Stimulated activated CD4-positive, alpha-beta T cell treated with anti-CD3 and anti-CD28 coated beads, Interleukin-2, amount 100 ng/mL, for 24 hours (primary cell): ENCODE results near the gene CARHSP1.
"Not testable (repeated sequence)": the region's sequence is repeated elsewhere in the genome, so short reads cannot be mapped to it uniquely, and the experiment has no call there.

Source experiments
- DNase-seq, 2 donors: peaks; one replicate each; pipeline ENCODE4 v3.0.0-alpha.2; 2020

CARHSP1 gene

GRCh38 chr16:8868416-8869211, at the start of gene CARHSP1:
Gene CARHSP1 (minus strand): TSS chr16:8869006. CDS start chr16:8859328, 9,678 bp downstream.
- peak; percentile 85 to 86 for DNase-seq

DNA sequence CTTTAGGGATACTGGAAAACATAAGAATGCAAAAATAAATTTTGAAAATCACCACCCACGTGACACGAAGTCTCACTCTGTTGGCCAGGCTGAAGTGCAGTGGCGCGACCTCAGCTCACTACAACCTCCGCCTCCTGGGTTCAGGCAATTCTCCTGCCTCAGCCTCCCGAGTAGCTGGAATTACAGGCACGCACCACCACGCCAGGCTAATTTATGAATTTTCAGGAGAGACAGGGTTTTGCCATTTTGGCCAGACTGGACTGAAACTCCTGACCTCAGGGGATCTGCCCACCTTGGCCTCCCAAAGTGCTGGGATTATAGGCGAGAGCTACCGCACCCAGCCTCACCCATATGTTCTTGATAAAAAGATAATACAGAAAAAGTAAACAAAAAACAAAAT, 48.5 kb upstream of the CARHSP1 start:
- DNase-seq = not testable (repeated sequence)

DNA sequence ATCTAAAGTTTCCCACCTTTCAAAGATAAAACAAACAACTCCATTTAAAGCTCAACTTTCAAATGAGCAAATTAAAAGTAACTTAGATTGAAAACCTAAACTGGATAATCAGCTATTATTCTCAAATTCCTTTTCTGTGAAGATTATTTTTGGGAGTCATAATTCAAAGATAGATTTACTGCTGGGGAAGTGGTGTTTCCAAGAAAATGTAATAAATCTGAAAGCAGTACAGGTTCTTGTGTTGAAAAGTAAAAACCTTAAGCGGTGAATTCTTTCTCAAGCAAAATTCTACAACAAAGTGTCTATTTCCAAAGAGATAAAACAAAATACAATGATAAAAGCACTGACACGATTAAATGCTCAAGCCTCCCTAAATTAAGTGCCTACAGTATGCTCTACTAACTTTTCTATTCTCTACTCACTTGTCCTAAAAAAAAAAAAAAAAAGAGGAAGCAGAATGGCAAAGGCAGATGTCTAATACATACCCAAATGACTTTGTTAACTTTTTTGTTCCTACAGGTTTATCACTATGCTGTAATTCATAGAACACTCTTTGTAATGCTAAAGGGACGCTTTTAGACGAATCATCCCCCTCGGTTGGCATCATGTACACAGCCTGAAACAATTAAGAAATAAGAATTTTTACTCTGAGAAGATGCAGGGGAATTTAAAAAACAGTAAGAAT, 47.9 kb upstream of the CARHSP1 start:
- no peak for DNase-seq

DNA sequence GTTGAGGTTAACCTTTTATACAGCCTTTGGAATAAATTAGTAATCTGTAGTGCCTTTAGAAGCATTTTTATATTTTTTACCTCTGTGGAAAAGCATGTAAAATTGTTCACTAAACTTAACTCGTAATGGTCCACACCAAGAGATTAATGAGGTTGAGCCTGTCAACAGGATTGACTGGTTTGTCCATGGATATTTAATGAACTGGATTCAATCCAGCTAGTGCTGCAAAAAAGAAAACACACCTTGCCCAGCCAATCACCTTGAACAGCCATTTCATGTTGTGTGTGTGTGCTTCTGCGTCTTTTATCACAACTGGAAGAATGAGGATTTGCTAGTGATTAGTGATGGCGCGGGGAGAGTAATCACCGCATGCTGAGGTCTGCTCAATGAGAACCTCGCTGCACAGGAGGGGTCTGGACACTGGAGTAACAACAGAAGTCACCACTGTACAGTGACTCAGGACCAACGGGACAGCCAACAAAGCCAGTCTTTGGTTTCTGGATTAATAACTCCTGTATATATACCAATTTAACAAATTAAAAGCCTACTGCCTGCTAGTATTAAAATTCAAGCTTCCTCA, 47.0 kb upstream of the CARHSP1 start:
- no peak for DNase-seq

DNA sequence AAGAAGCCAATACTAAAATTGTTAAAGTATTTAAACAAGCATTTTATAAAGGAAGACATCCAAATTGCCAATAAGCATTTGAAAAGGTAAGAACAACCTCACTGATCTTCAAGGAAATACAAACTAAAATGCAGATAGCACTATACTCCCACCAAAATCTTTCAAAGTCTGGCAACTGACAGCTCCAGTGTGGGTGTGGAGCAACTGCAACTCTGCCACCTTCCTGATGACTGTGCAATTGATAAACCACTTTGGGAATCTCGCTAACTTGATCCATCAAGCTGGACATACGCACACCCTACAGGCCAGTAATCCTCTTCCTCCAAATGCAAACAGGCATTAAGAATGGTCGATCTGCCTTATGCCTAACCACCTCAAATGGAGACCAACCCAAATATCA, 45.3 kb upstream of the CARHSP1 start:
- DNase-seq = no peak

GRCh38 chr16:8912793-8913192, 44.0 kb upstream of the CARHSP1 start:
- no peak for DNase-seq

DNA sequence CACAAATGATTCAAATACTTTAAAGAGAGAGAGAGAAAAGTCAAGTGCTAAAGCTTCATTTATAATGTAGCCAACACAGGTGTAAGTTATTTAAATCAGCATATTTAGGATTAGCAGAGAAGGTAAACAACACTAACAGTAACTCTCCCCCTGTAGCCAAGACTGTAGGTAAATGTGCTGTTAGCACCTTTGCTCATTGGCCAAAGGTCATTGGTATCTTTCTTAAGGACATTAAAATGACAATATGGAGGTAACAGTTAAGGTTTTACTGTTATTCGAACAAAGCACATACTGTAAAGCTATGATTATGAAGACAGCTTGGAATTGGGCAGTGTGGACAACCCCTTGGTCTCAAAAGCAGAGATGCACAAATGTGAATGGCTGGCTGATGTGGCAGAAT, 42.0 kb upstream of the CARHSP1 start:
- DNase-seq = no peak

GRCh38 chr16:8908810-8909468, 40.1 kb upstream of the CARHSP1 start:
- no peak for DNase-seq

GRCh38 chr16:8907096-8907495, 38.3 kb upstream of the CARHSP1 start:
- no peak for DNase-seq

GRCh38 chr16:8905795-8906591, 37.2 kb upstream of the CARHSP1 start:
- DNase-seq = no peak

GRCh38 chr16:8905168-8905762, 36.5 kb upstream of the CARHSP1 start:
- DNase-seq = no peak

GRCh38 chr16:8904018-8904430, 35.2 kb upstream of the CARHSP1 start:
- no peak for DNase-seq

- no peak for DNase-seq
Measured at GRCh38 chr16:8903004-8903403, 34.2 kb upstream of the CARHSP1 start.

DNA sequence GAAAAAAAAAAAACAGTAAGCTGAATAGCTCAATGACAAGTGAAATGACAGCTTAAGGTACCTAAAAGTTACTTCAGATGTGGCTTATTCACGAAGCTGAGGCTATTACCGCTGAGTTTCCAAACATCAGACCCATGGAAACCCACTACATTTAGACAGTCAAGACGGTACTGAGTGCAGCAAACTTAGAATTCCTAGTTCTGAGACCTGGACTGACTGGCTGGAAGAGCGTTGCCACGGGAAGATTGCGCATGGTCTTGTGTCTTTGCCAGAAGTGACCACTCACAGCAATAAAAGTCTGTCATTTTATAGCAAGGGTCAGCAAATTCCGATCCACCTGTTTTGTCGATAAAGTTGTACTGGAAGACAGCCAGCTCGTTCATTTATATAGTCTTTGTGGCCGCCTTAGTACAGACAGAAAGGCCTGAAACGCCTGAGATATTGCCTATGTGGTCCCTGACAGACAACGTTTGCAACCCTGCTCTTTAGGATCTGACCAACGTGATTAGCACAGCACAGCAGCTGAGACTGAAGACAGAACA, 32.6 kb upstream of the CARHSP1 start:
- no peak for DNase-seq

DNA sequence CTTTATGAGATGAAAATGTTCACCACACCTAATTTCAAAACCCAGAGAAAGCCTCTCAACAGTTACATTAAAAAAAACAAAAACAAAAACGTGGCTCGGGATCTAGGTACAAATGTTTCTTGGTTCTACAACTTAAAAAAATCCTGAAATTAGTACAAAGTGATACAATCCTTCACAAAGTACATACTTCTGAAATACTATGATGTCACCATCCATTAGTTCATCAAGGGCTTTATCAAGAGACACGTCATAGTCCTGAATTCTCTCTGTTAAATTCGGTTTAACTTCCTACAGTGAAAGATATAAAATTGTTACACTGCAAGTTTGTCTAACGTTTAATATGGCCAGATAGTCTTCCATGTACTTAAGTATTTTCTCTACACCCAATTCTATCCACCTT, 31.5 kb upstream of the CARHSP1 start:
- no peak for DNase-seq

- no peak for DNase-seq
Measured at GRCh38 chr16:8899709-8900317, 31.0 kb upstream of the CARHSP1 start.

- DNase-seq = no peak
Measured at GRCh38 chr16:8898660-8899318, 30.0 kb upstream of the CARHSP1 start.

GRCh38 chr16:8894736-8895334, 26.0 kb upstream of the CARHSP1 start:
- no peak for DNase-seq

DNA sequence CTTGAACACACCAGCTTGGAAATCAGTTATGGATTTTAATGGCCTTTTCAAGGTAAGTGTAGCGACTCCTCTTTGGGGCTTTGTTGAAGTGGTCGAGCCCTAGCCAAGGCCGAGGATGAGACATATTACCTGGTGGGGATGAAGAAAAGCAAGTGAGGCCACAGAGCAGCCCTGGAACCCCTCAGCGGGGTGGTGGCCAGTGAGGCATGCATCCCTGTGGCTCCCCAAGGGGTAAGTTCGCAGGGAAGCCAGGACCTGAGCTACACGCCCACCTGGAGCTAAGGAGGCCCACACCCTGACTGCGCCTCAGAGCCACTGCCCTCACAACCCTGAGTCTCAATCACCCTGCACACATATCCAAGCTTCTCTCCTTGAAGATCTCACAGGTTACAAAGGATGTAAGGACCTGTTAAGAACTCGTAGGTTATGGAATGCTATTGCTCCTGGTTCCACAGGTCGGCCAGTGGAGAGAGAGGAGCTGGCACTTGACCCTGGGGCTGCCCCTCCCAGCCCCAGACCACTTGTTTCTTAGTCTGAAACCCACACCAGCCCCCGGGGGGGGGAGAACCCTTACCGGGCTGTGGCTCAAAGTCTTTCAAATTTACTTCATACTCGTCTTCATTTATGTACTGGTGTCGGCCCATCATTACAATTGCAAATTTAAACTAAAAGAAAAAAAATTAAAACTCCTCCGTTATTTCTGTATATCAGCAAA, 25.3 kb upstream of the CARHSP1 start:
- DNase-seq = no peak

DNA sequence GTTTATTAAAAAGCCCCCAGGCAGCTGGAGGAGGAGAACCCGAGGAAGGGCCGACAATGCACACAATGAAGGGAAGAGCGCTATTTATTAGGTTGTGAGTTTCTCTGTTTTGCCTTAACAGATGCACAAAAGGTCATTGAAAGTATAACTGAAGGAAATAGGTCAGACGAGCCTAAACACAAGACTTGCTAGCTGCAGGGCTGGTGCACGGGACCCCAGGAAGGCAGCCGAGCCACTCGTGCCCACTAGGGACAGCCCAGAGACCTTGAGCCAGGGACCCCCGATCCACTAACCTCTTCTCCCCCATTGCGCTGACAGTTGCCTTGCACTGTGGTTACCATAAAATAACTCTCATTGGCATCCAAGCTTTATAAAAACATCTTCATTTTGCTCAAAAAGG, 24.6 kb upstream of the CARHSP1 start:
- DNase-seq = no peak
